ENCODE results near the gene SH3RF3.
"Not testable (repeated sequence)": the region's sequence is repeated elsewhere in the genome, so short reads cannot be mapped to it uniquely, and the experiment has no call there.

The SH3RF3 gene

GRCh38 chr2:109120166-109120565 is 8.8 kb upstream of the SH3RF3 start:
- DNase-seq = no peak

- not testable (repeated sequence) for DNase-seq
Observed at GRCh38 chr2:109120686-109121085, 8.3 kb upstream of the SH3RF3 start.

GRCh38 chr2:109123586-109124201 is 5.3 kb upstream of the SH3RF3 start:
- DNase-seq = no peak

- peak; percentile 36 for DNase-seq
Observed at GRCh38 chr2:109124982-109125592, 3.9 kb upstream of the SH3RF3 start.

GRCh38 chr2:109125593-109126500 is 3.2 kb upstream of the SH3RF3 start:
- DNase-seq = no peak

- DNase-seq = no peak
Observed at GRCh38 chr2:109126501-109126860, 2.5 kb upstream of the SH3RF3 start.

GRCh38 chr2:109127556-109127955 is 1.4 kb upstream of the SH3RF3 start:
- no peak for DNase-seq

- peak; percentile 65 for DNase-seq
Observed at GRCh38 chr2:109128048-109128615, 873 bp upstream of the SH3RF3 start.

GRCh38 chr2:109129356-109129920 is 433 bp downstream of the SH3RF3 start:
- no peak for DNase-seq

- no peak for DNase-seq
Observed at GRCh38 chr2:109129921-109130722, 1.1 kb downstream of the SH3RF3 start.

- DNase-seq = no peak
Observed at GRCh38 chr2:109130723-109130995, 1.7 kb downstream of the SH3RF3 start.

- no peak for DNase-seq
Observed at GRCh38 chr2:109131777-109132176, 2.8 kb downstream of the SH3RF3 start.

GRCh38 chr2:109132626-109133025 is 3.6 kb downstream of the SH3RF3 start:
- DNase-seq = no peak

- DNase-seq = no peak
Observed at GRCh38 chr2:109133746-109134145, 4.7 kb downstream of the SH3RF3 start.

- no peak for DNase-seq
Observed at GRCh38 chr2:109134741-109135358, 5.8 kb downstream of the SH3RF3 start.

- peak; percentile 63 for DNase-seq
Observed at GRCh38 chr2:109135359-109136197, 6.6 kb downstream of the SH3RF3 start.

- DNase-seq = no peak
Observed at GRCh38 chr2:109136542-109136941, 7.5 kb downstream of the SH3RF3 start.

GRCh38 chr2:109137616-109138015 is 8.6 kb downstream of the SH3RF3 start:
- DNase-seq = no peak

- DNase-seq = no peak
Observed at GRCh38 chr2:109138449-109138848, 9.4 kb downstream of the SH3RF3 start.

- DNase-seq = no peak
Observed at GRCh38 chr2:109139002-109139401, 10.0 kb downstream of the SH3RF3 start.

GRCh38 chr2:109139865-109140396 is 10.9 kb downstream of the SH3RF3 start:
- no peak for DNase-seq
